ENCODE measurements around the gene MYO1H.
"Not testable (repeated sequence)": the region's sequence is repeated elsewhere in the genome, so short reads cannot be mapped to it uniquely, and the experiment has no call there.

Gene MYO1H

GRCh38 chr12:109473526-109474270, 126.0 kb downstream of the MYO1H start:
- not testable (repeated sequence) for DNase-seq (ENCODE audit: low read depth in 2 of 2)

- no peak for DNase-seq (ENCODE audit: low read depth in 2 of 2)
Observed at GRCh38 chr12:109475121-109475520, 127.4 kb downstream of the MYO1H start.

GRCh38 chr12:109475993-109476806, 128.5 kb downstream of the MYO1H start:
- DNase-seq (ENCODE audit: low read depth in 2 of 2) = no peak

- DNase-seq (ENCODE audit: low read depth in 2 of 2) = no peak
Observed at GRCh38 chr12:109476807-109477184, 129.1 kb downstream of the MYO1H start.

GRCh38 chr12:109477185-109477962, 129.7 kb downstream of the MYO1H start, which contains the start of the genes KCTD10 and UBE3B:
TSS of gene KCTD10 (minus strand) at chr12:109477300. CDS start at chr12:109477262, 38 bp downstream.
TSS of gene UBE3B (plus strand) at chr12:109477634. CDS start at chr12:109483552, 5,918 bp downstream.
- DNase-seq (ENCODE audit: low read depth in 2 of 2) = peak; percentile 73 to 74

DNA sequence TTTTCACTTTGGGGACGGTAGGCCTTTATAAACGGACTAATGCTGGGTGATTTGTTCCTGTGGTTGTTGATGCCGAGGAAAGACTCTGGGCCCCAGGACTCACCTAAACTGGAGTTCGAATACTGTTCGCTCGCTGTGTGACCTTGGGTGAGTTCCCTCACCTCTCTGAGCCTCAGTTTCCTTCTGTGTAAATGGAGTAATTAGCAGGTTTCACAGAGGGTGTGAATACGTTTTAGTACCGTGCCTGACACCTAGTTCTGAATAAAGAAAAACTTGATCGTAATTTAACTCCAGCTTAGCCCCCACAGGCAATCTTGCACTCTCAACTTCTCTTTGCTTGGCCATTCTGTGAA, 130.2 kb downstream of the MYO1H start:
- DNase-seq (ENCODE audit: low read depth in 2 of 2) = no peak

DNA sequence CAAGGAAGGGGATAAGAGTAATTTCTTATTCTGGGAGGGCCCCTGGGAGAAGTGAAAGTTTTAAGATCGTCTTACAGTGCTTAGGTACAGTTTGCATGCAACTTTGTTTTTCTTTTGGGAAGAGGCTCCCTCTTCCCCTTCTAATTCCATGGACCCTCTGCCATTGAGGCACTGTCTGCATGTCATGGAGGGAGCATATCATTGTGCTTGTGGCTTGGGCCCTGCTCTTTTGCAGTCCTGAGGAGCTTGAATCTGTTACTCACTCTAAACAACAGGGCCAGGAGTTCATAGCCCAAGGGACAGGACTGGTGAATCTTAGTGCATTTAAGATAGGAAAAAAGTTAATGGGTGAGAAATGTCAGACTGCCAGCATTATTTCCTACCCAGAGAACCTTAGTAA, 132.1 kb downstream of the MYO1H start:
- DNase-seq (ENCODE audit: low read depth in 2 of 2) = no peak

DNA sequence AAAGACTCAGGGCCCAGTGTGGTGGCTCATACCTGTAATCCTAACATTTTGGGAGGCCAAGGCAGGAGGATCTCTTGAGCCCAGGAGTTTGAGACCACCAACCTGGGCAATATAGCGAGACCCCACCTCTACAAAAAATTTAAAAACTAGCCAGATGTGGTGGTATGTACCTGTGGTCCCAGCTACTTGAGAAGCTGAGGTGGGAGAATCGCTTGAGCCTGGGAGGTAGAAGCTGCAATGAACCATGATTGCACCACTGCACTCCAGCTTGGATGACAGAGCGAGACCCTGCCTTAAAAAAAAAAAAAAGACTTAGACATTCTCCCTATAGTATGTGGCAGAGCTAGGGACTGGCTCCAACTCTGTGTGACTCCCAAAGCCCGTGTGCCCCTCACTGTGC, 132.7 kb downstream of the MYO1H start:
- no peak for DNase-seq (ENCODE audit: low read depth in 2 of 2)

GRCh38 chr12:109481863-109482262, 134.2 kb downstream of the MYO1H start:
- no peak for DNase-seq (ENCODE audit: low read depth in 2 of 2)

DNA sequence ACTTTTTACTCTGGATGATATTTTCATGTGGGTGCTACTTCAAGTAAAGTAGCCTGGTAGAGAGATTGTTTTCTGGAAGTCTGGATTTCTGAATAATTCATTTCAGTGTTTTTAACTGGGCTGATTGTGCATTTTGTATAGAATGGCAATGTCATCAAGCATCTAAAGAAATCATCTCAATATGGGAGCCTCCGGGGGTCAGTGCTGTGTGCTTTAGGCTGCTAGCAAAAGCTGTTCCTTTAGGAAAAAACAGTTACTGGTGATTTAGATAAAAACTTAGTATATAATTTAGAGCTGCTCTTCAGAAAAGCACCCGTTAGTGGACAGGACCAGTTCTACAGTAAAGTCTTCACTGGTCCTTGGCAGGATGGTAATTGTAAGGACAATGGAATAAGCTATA, 134.8 kb downstream of the MYO1H start:
- DNase-seq (ENCODE audit: low read depth in 2 of 2) = no peak

- DNase-seq (ENCODE audit: low read depth in 2 of 2) = no peak
Observed at GRCh38 chr12:109482894-109483293, 135.2 kb downstream of the MYO1H start.

GRCh38 chr12:109483346-109483745, 135.6 kb downstream of the MYO1H start:
- DNase-seq (ENCODE audit: low read depth in 2 of 2) = no peak

DNA sequence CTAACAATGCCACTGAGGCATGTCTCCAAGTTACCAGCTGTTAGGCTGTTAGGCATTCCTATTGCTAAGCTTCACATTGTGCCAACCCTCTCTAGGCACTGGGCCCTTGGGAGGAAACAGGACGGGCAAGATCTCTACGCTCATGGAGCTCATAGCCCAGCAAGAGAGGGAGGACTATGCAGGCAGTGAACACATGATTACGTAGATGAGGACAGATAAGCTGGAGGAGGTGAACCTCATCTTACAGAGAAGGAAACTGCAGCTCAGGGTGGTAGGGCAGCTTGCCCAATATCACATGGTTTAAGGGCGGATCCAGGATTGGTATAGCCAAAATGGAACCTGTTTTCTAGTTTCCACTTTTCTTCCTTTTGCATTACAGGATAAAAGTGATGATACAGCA, 137.5 kb downstream of the MYO1H start:
- DNase-seq (ENCODE audit: low read depth in 2 of 2) = no peak

DNA sequence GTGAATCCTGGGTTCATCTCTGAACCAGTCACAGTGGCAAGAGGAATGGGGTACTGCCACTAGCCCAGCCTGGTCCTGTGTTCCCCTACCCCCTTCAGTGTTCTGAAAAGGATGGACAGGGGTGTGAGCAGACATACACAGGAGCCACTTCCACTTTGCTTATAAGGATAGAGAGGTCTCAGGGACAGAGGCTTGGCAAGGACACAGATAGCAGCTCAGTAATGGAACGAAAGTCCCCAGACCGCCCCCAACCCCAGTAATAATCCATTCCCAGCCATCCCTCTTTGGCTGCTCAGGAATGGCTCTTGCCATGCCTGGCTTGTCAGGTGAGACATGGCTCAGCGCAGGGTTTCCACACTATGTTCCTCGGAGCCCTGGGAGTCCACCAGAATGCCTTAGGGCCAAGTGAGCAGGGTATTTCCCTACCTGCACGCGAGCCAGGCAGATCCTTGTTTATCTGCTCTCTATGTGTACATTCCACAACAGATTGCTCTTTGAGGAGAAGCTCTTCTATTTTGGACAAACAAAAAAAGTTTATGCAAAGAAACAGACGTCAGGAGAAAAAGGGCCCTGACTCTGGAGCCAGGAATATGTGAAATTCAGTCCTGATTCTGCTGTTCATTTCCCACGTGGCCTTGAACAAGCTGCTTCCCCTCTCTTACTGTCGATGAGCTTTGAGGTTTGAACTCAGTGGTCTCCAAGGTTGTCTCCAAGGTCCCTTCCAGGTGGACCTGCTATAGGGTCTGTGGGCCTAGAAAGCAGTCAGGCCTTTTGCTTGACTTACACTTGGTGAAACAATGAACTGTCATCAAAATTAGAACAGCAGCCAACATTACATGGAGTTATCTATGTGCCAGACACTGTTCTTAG, 139.7 kb downstream of the MYO1H start:
- DNase-seq (ENCODE audit: low read depth in 2 of 2) = no peak

DNA sequence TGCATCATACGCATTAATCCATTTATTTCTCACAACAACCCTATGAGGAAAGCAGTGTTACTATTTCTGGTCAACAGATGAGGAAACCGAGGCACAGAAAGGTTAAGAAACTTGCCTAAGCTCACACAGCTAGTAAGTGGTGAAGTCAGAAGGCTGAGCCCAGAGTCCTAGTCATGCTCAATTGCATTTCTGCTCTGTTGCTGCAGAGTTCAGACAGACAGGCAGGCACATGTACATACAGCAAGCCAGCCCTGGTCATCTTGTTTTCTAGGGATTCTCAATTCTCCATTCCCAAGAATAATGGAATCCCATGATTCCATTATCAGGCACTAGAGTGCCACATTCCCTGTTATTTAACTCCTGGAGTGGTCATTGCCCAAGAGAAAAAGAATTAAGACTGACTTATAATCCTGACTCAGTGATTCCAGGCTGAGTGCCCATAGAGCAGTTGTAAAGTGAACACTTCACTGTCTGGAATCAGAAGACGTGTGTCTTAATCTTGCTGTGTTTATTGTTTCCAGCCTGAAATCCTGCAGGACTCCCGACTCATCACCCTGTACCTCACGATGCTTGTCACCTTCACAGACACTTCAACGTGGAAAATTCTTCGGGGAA, 140.5 kb downstream of the MYO1H start:
- DNase-seq (ENCODE audit: low read depth in 2 of 2) = no peak

DNA sequence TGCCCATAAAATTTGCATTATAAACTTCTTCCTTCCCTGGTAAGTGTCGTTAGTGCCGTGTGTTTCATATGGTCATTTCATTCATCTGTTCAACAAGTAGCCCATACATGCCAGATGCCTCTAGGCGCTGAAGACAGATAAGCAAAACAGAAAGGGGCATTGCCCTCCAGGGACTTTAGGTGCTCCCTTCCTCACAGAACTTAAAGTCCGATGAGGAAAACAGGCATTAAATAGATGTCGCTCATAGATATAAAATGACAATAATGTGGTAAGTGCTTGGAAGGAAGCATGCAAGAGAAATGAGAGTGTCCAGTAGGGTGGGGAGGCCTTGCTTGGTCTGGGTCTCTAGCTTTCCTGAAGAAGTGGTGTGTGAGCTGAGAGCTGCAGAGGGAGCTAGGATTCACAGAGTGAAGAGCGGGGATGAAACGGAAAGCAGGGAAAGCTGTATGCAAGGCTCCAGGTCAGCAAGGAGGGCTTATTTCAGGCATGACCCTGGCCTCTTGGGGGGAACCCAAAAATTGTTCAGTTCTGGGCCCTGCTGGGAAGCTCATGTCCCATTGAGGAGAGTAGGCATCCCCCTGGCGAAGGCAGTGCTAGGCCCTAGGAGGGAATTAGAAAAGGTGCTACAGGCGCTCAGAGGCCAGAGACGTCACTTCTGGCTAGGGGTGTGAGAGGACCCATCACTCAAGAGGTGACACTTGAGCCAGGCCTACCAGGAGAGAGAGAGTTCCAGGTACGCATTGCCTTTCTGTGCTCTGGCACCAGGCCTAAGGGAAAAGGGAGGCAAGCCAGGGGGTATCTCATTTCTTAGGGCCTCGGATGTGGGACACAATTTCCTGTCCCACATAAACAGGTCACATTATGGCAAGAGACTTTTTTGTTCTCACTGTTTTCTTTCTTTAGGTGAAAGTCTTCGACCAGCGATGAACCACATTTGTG, 141.6 kb downstream of the MYO1H start:
- no peak for DNase-seq (ENCODE audit: low read depth in 2 of 2)

- no peak for DNase-seq (ENCODE audit: low read depth in 2 of 2)
Observed at GRCh38 chr12:109489955-109490565, 142.4 kb downstream of the MYO1H start.

GRCh38 chr12:109491671-109492070, 144.0 kb downstream of the MYO1H start:
- no peak for DNase-seq (ENCODE audit: low read depth in 2 of 2)

- DNase-seq (ENCODE audit: low read depth in 2 of 2) = no peak
Observed at GRCh38 chr12:109492371-109492770, 144.7 kb downstream of the MYO1H start.

Data from stimulated activated CD8-positive, alpha-beta memory T cell treated with anti-CD3 and anti-CD28 coated beads, Interleukin-2, amount 100 ng/mL, for 1 hour (primary cell).